ENCODE measurements around the gene WASL.

DNA sequence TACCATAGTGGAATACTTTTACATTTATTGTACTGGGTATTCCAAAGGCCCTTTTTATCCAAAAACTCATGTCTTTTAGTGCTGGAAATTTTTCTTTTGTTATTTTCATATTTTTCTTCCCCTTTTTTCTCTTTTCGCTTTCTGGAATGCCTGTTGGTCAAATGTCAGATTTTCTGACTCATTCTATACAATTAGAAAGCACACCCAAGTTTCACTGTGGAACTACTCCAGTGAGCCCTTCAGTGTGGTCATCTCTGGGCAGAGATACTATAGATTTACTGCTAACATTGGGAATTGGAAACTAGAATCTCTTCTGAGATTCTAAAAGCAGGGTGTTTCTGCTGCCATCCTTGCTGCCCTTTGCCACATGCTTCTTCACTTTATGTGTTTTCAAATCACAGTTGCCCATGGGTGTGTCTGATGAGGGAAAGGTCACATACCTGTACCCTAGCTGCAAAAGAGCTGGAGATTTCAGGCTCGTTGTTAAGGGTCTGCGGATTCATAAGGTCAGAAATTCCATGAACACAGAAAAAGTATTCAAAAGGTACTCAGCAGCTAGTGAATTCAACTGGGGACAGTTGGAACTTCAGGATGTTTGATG is 5.6 kb upstream of the WASL start:
- no peak for TF ChIP-seq CTCF (IDR thresholded peaks at IDR 0.05)
- no peak for TF ChIP-seq POLR2AphosphoS5 (IDR thresholded peaks at IDR 0.05)
- TF ChIP-seq EP300 (IDR thresholded peaks at IDR 0.05): no peak
